RWPE2 (cell line): ENCODE data around the gene TEKTIP1.
"Not testable (repeated sequence)": the region's sequence is repeated elsewhere in the genome, so short reads cannot be mapped to it uniquely, and the experiment has no call there.

ENCODE experiments used
- ATAC-seq: fragments of 200-7000 bp; cut with Tn5 transposase; 3 replicates; pipeline ENCODE4 v1.9.1; 2021; ENCODE audit warnings: low read depth
- DNase-seq: peaks from one replicate; pipeline ENCODE4 v3.0.0-alpha.2; 2020; ENCODE audit warnings: low spot score
- H3K27ac ChIP-seq: fragments of 450-650 bp; 2 replicates; pipeline ENCODE4 v1.5.1; 2017; ENCODE audit warnings: mild to moderate bottlenecking; ENCODE audit not compliant: poor library complexity, severe bottlenecking
- H3K27me3 ChIP-seq: fragments of 250-450 bp; sonication (Bioruptor Pico); 2 replicates; pipeline ENCODE4 v1.5.1; 2021; ENCODE audit warnings: mild to moderate bottlenecking, moderate library complexity; ENCODE audit not compliant: insufficient read depth, poor library complexity, severe bottlenecking
- H3K36me3 ChIP-seq: fragments of 250-450 bp; sonication (Bioruptor Pico); 2 replicates; pipeline ENCODE4 v1.5.1; 2020; ENCODE audit warnings: low read depth, mild to moderate bottlenecking, moderate library complexity
- H3K4me1 ChIP-seq: fragments of 250-450 bp; sonication (Bioruptor Pico); 2 replicates; pipeline ENCODE4 v1.5.1; 2021; ENCODE audit warnings: mild to moderate bottlenecking, moderate library complexity; ENCODE audit not compliant: insufficient read depth, poor library complexity, severe bottlenecking
- H3K4me3 ChIP-seq: fragments of 250-450 bp; sonication (Bioruptor Pico); 2 replicates; pipeline ENCODE4 v1.5.1; 2021; ENCODE audit warnings: mild to moderate bottlenecking, moderate library complexity; ENCODE audit not compliant: severe bottlenecking
- H3K9me3 ChIP-seq: fragments of 250-450 bp; sonication (Bioruptor Pico); 2 replicates; pipeline ENCODE4 v1.5.1; 2021; ENCODE audit warnings: mild to moderate bottlenecking, moderate library complexity; ENCODE audit not compliant: severe bottlenecking
- TF ChIP-seq, protein P1 (sequence below): fragments of 450-650 bp; IDR thresholded peaks from one replicate; pipeline ENCODE4 v1.5.1; 2017; ENCODE audit warnings: mild to moderate bottlenecking, moderate library complexity; ENCODE audit not compliant: poor library complexity, severe bottlenecking

TEKTIP1 gene

DNA sequence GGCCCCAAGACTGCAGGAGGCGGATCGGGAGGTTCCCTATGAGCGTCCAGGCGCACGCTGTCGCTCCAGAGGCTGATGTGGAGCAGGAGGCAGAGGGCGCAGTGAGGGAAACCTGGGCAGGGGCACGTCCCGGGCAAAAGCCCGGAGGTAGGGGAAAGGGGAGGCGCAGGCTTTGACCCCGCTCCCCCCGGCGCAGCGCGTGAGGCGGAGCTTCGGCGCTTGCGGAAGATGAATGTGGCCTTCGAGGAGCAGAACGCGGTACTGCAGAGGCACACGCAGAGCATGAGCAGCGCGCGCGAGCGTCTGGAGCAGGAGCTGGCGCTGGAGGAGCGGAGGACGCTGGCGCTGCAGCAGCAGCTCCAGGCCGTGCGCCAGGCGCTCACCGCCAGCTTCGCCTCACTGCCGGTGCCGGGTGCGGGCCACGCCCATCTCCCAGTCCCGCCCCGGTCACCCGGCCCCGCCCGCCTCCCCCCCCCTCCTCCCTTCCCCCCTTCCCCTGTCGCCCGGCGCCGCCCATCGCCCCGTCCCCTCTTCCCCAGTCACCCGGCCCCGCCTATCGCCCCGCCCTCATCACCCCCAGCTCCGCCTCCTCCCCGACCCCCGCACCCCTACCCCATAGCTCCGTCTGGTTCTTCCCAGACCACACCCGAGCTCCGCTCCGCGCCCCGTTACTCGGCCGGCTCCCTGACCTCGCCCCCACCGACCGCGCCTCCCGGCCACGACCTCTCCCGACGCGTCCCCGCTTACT is 37.9 kb downstream of the TEKTIP1 start:
- Histone ChIP-seq H3K4me3 (no peak overlapping the region), H3K27ac (no peak overlapping the region), H3K36me3 (peaks cover 15% of the 10 kb centered on the region), H3K9me3 (no peaks in the 10 kb centered on the region), H3K4me1 (peaks cover 2% of the 10 kb centered on the region), H3K27me3 (no peaks in the 10 kb centered on the region)
- TF ChIP-seq, protein P1, sequence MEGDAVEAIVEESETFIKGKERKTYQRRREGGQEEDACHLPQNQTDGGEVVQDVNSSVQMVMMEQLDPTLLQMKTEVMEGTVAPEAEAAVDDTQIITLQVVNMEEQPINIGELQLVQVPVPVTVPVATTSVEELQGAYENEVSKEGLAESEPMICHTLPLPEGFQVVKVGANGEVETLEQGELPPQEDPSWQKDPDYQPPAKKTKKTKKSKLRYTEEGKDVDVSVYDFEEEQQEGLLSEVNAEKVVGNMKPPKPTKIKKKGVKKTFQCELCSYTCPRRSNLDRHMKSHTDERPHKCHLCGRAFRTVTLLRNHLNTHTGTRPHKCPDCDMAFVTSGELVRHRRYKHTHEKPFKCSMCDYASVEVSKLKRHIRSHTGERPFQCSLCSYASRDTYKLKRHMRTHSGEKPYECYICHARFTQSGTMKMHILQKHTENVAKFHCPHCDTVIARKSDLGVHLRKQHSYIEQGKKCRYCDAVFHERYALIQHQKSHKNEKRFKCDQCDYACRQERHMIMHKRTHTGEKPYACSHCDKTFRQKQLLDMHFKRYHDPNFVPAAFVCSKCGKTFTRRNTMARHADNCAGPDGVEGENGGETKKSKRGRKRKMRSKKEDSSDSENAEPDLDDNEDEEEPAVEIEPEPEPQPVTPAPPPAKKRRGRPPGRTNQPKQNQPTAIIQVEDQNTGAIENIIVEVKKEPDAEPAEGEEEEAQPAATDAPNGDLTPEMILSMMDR, result no peak
- DNase-seq (no peak), ATAC-seq (no peak)

DNA sequence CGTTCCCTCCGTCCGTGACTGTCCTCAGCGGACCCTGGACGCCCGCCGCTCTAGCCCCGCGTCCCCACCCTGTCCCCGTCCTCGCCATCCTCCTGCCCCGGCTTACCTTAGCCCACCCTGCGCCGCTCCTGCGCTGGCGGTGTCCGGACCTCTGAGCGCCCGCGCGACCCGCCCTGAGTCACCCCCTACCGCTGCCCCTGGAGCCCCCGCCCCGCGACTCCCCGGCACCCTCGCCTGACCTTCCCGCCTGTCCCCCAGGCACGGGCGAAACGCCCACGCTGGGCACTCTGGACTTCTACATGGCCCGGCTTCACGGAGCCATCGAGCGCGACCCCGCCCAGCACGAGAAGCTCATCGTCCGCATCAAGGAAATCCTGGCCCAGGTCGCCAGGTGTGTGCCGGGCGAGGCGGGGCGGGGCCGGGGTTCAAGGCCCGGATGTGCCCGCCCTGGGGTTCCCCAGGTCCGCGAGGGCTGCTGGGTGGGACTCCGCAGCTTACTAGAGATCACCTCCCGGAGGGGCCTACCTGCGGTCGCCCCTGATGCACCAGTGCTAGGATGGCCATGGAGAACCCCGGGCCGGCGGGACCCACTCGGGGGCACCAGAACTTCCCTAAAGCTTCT is 38.9 kb downstream of the TEKTIP1 start:
- DNase-seq (no peak), ATAC-seq (no peak)
- Histone ChIP-seq H3K4me1 (no peaks in the 10 kb centered on the region), H3K27ac (no peak overlapping the region), H3K27me3 (no peaks in the 10 kb centered on the region), H3K36me3 (peaks cover 15% of the 10 kb centered on the region), H3K4me3 (no peak overlapping the region), H3K9me3 (no peaks in the 10 kb centered on the region)
- TF ChIP-seq, protein P1, result no peak

DNA sequence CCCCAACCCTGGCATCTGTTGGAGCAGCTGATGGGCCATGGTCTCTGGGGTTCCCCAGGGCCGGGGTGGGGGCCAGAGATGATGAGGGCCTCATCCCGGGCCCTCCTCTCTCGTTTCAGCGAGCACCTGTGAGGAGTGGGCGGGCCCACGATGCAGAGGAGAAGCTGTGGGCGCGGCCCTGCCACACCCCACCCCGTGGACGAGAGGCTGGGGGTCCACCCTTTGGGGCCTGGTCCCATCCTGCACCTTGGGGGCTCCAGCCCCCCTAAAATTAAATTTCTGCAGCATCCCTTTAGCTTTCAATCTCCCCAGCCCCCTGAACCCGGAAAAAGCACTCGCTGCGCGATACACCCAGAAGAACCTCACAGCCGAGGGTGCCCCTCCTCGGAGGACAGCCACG is 39.4 kb downstream of the TEKTIP1 start:
- Histone ChIP-seq H3K27me3 (no peaks in the 10 kb centered on the region), H3K9me3 (no peaks in the 10 kb centered on the region), H3K36me3 (peaks cover 15% of the 10 kb centered on the region), H3K4me3 (no peak overlapping the region), H3K27ac (no peak overlapping the region), H3K4me1 (no peaks in the 10 kb centered on the region)
- TF ChIP-seq, protein P1, result no peak
- ATAC-seq (no peak), DNase-seq (no peak)

DNA sequence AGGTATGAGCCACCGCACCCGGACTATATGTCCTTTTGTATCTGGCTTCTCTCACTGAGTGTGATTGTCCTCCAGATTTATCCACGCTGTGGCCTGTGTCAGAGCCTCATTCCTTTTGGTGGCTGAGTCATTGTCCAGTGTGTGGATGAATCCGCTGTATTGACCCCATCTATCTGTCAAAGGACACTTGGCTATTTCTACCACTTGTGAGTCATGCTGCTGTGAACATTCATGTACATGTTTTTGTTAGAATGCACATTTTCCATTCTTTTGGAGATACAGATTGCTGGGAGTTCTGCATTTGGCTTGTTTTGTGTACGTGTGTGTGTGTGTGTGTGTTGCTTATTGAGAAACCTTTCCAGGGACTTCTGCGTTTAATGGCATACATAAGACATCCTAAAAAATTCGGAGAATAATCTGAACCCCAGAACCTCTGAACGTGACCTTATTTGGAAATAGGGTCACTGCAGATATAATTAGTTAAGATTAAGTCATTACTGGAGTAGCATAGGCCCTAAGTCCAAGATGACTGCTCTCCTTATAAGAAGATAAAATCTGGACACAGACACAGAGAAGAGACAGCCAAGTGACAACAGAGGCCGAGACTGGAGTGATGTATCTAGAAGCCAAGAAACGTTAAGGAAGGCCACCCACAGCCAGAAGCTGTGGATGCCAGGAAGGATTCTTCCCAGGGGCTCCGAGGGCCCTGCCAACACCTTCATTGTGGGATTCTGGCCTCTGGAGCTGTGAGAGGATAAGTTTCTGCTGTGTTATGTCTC is 41.4 kb downstream of the TEKTIP1 start:
- TF ChIP-seq, protein P1, result no peak
- ATAC-seq (peak; percentile 47; the same call in 2 of the 3 replicates), DNase-seq (no peak)
- H3K9me3 ChIP-seq, result no peaks in the 10 kb centered on the region
- peaks cover 3% of the 10 kb centered on the region for H3K36me3 ChIP-seq
- peaks cover 7% of the 10 kb centered on the region for H3K27me3 ChIP-seq
- no peak overlapping the region for H3K4me3 ChIP-seq
- no peak overlapping the region for H3K27ac ChIP-seq
- H3K4me1 ChIP-seq, result no peaks in the 10 kb centered on the region

DNA sequence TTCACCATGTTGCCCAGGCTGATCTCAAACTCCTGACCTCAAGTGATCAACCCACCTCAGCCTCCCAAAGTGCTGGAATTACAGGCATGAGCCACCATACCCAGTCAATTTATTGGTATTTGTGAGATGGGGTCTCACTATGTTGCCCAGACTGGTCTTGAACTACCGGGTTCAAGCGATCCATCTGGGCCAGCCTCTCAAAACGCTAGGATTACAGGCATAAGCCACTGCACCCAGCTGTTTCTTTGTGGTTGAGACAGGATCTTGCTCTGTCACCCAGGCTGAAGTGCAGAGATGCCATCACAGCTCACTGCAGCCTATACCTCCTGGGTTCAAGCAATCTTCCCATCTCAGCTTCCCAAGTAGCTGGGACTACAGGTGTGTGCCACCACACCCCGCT is 42.8 kb downstream of the TEKTIP1 start:
- not testable (repeated sequence) for H3K36me3 ChIP-seq, H3K27ac ChIP-seq, H3K9me3 ChIP-seq, H3K4me1 ChIP-seq, H3K4me3 ChIP-seq, ATAC-seq, DNase-seq
- peaks cover 19% of the 10 kb centered on the region for H3K27me3 ChIP-seq

DNA sequence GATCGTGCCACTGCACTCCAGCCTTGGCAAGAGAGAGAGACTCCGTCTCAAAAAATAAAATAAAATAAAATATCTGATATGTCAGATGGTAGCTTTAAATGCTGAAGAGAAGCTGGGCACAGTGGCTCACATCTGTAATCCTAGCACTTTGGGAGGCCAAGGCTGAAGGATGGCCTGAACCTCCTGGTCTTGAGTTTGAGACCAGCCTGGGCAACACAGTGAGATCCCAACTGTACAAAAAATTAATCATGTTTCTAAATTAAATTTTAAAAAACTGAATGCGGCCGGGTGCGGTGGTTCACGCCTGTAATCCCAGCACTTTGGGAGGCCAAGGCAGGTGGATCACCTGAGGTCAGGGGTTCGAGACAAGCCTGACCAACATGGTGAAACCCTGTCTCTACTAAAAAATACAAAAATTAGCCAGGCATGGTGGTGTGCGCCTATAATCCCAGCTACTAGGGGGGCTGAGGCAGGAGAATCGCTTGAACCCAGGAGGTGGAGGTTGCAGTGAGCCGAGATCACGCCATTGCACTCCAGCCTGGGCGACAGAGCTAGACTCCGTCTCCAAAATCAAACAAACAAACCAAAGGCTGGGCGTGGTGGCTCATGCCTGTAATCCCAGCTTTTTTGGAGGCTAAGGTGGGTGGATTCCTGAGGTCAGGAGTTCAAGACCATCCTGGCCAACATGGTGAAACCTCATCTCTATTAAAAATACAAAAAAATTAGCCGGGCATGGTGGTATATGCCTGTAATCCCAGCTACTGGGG is 45.2 kb downstream of the TEKTIP1 start:
- not testable (repeated sequence) for H3K9me3 ChIP-seq, H3K4me3 ChIP-seq, ATAC-seq, H3K36me3 ChIP-seq, H3K27ac ChIP-seq, H3K4me1 ChIP-seq, DNase-seq
- peaks cover 24% of the 10 kb centered on the region for H3K27me3 ChIP-seq
